ENCODE data around the gene AGMAT. TPM values are rescaled to one million over a fixed set of nuclear protein-coding genes. Genes with fewer than 3 reads are reported as not detected.

The AGMAT gene
- total and polyA plus RNA-seq, 3 donors from 2014 or later: 0.99 to 1.8 (median 1.5) TPM

DNA sequence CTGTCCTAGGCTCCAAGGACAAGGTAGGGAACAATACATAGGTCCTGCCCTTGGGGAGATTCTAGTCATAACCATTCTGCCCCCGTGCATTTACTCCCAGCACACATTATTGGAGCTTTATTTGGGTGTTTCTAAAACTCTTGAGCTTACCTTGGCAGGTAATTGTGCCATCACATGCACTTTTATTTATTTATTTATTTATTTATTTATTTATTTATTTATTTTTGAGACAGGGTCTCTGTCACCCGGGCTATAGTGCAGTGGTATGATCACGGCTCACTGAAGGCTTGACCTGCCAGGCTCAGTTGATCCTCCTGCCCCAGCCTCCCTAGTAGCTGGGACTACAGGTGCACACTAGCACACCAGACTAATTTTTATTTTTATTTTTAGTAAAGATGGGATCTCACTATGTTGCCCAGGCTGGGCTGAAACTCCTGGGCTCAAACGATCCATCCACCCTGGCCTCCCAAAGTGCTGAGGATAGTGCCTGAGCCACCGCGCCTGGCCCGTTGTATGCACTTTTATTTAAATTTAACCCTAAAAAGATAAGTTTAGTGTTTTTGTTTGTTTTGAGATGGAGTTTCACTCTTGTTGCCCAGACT lies 9.2 kb downstream of the AGMAT start:
- Histone ChIP-seq H3K4me1 (peaks cover 2% of the 10 kb centered on the region), H3K4me3 (no peak overlapping the region), H3K27me3 (no peaks in the 10 kb centered on the region), H3K36me3 (ENCODE audit: low read depth, missing control alignments) (no peaks in the 10 kb centered on the region), H3K9me3 (no peaks in the 10 kb centered on the region), H3K27ac (no peak overlapping the region)
- WGBS, 2 donors: 93 to 97% methylated on average over 7 of the region's 7 CpGs
- no peak for TF ChIP-seq POLR2A (IDR thresholded peaks at IDR 0.05)
- TF ChIP-seq, protein P1, sequence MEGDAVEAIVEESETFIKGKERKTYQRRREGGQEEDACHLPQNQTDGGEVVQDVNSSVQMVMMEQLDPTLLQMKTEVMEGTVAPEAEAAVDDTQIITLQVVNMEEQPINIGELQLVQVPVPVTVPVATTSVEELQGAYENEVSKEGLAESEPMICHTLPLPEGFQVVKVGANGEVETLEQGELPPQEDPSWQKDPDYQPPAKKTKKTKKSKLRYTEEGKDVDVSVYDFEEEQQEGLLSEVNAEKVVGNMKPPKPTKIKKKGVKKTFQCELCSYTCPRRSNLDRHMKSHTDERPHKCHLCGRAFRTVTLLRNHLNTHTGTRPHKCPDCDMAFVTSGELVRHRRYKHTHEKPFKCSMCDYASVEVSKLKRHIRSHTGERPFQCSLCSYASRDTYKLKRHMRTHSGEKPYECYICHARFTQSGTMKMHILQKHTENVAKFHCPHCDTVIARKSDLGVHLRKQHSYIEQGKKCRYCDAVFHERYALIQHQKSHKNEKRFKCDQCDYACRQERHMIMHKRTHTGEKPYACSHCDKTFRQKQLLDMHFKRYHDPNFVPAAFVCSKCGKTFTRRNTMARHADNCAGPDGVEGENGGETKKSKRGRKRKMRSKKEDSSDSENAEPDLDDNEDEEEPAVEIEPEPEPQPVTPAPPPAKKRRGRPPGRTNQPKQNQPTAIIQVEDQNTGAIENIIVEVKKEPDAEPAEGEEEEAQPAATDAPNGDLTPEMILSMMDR (IDR thresholded peaks at IDR 0.05): no peak
- no peak for DNase-seq
- intact Hi-C loops (cut with DNase I; ENCODE audit: low total_unique reads): no loop called here

DNA sequence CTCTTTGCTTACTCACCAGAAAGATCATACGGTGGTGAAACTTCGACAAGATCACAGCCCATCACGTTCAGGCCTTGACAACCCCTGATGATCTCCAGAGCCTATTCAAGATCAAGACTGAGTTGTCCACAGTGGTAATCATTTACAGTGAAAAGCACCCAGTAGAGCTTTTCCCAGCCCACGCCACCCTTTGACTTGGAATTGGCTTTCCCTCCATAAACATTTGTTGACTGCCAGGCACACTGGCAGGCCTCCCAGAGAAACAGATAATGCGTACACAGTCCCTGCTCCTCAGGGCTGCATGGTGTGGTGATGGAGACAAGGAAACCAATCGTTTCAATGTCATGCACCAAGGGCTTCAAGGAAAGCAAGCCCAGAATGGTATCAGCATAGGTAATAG lies 10.1 kb downstream of the AGMAT start:
- no peaks in the 10 kb centered on the region for H3K27me3 ChIP-seq
- WGBS, 2 donors: 65 to 73% methylated on average over 6 of the region's 6 CpGs
- no peak overlapping the region for H3K27ac ChIP-seq
- H3K4me1 ChIP-seq: peaks cover 2% of the 10 kb centered on the region
- DNase-seq: no peak
- H3K9me3 ChIP-seq: no peaks in the 10 kb centered on the region
- no peak overlapping the region for H3K4me3 ChIP-seq
- no peaks in the 10 kb centered on the region for H3K36me3 ChIP-seq (ENCODE audit: low read depth, missing control alignments)
- TF ChIP-seq, protein P1 (IDR thresholded peaks at IDR 0.05): no peak
- no peak for TF ChIP-seq POLR2A (IDR thresholded peaks at IDR 0.05)
- intact Hi-C loops (cut with DNase I; ENCODE audit: low total_unique reads): no loop called here

DNA sequence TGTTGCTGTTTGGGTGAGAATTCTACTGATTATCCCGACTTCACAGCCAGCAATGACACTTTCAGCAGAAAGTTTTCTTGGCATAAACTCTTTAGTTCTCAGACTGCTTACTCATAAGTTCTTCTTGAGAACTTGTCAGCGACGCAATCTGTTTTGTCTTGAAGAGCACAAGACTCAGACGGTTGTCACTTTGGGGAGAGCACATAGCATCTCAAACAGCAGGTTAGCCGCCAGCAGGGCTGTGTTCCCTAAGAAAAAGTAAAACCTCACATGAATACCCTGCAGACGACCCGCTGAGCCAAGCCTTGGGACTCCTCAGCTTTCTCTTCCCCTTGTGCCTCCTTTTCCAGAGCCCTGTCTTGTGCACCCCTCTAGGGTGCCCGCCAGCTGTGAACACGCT lies 11.4 kb downstream of the AGMAT start:
- H3K27ac ChIP-seq: no peak overlapping the region
- H3K36me3 ChIP-seq (ENCODE audit: low read depth, missing control alignments): no peaks in the 10 kb centered on the region
- no peak for TF ChIP-seq POLR2A (IDR thresholded peaks at IDR 0.05)
- TF ChIP-seq, protein P1 (IDR thresholded peaks at IDR 0.05): no peak
- WGBS, 2 donors: 81 to 84% methylated on average over 9 of the region's 9 CpGs
- no peaks in the 10 kb centered on the region for H3K9me3 ChIP-seq
- intact Hi-C loops (cut with DNase I; ENCODE audit: low total_unique reads): no loop called here
- DNase-seq: no peak
- no peak overlapping the region for H3K4me3 ChIP-seq
- no peaks in the 10 kb centered on the region for H3K4me1 ChIP-seq
- H3K27me3 ChIP-seq: no peaks in the 10 kb centered on the region

GRCh38 chr1:15571266-15571665 lies 13.6 kb downstream of the AGMAT start:
- DNase-seq: no peak
- intact Hi-C loops (cut with DNase I; ENCODE audit: low total_unique reads): no loop called here
- H3K36me3 ChIP-seq (ENCODE audit: low read depth, missing control alignments): no peaks in the 10 kb centered on the region
- no peak overlapping the region for H3K27ac ChIP-seq
- H3K4me1 ChIP-seq: no peaks in the 10 kb centered on the region
- H3K27me3 ChIP-seq: no peaks in the 10 kb centered on the region
- no peak overlapping the region for H3K4me3 ChIP-seq
- TF ChIP-seq POLR2A (IDR thresholded peaks at IDR 0.05): no peak
- TF ChIP-seq, protein P1 (IDR thresholded peaks at IDR 0.05): no peak
- no peaks in the 10 kb centered on the region for H3K9me3 ChIP-seq

GRCh38 chr1:15570861-15571260 lies 14.0 kb downstream of the AGMAT start:
- H3K4me1 ChIP-seq: no peaks in the 10 kb centered on the region
- H3K27me3 ChIP-seq: no peaks in the 10 kb centered on the region
- H3K27ac ChIP-seq: no peak overlapping the region
- H3K9me3 ChIP-seq: no peaks in the 10 kb centered on the region
- no peak overlapping the region for H3K4me3 ChIP-seq
- H3K36me3 ChIP-seq (ENCODE audit: low read depth, missing control alignments): no peaks in the 10 kb centered on the region
- intact Hi-C loops (cut with DNase I; ENCODE audit: low total_unique reads): no loop called here
- no peak for DNase-seq
- TF ChIP-seq, protein P1 (IDR thresholded peaks at IDR 0.05): no peak
- no peak for TF ChIP-seq POLR2A (IDR thresholded peaks at IDR 0.05)
- WGBS, 2 donors: 87 to 89% methylated on average over 1 of the region's 1 CpG

Measured in testis (tissue), 3 donors.